ENCODE results near the gene RLN3.
"Not testable (repeated sequence)": the region's sequence is repeated elsewhere in the genome, so short reads cannot be mapped to it uniquely, and the experiment has no call there.

The RLN3 gene

DNA sequence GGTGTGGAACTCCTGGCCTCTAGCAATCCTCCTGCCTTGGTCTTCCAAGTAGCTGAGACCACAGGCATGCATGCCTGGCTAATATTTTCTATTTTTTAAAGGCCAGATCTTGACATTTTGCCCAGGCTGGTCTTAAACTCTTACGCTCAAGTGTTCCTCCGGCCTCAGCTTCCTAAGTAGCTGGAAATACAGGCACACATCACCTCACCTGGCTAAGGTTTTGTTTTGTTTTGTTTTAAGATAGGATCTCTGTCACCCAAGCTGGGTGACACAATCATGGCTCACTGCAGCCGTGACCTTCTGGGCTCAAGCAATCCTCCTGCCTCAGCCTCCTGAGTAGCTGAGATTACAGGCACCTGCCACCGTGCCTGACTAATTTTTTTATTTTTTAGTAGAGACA is 5.5 kb upstream of the RLN3 start:
- TF ChIP-seq, protein P1, sequence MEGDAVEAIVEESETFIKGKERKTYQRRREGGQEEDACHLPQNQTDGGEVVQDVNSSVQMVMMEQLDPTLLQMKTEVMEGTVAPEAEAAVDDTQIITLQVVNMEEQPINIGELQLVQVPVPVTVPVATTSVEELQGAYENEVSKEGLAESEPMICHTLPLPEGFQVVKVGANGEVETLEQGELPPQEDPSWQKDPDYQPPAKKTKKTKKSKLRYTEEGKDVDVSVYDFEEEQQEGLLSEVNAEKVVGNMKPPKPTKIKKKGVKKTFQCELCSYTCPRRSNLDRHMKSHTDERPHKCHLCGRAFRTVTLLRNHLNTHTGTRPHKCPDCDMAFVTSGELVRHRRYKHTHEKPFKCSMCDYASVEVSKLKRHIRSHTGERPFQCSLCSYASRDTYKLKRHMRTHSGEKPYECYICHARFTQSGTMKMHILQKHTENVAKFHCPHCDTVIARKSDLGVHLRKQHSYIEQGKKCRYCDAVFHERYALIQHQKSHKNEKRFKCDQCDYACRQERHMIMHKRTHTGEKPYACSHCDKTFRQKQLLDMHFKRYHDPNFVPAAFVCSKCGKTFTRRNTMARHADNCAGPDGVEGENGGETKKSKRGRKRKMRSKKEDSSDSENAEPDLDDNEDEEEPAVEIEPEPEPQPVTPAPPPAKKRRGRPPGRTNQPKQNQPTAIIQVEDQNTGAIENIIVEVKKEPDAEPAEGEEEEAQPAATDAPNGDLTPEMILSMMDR (IDR thresholded peaks at IDR 0.05; ENCODE audit: insufficient read depth, low read length): no peak
- TF ChIP-seq SPI1 (IDR thresholded peaks at IDR 0.05; ENCODE audit: borderline replicate concordance, low read depth) (no peak), POLR2AphosphoS5 (IDR thresholded peaks at IDR 0.05; ENCODE audit: low read depth) (no peak), REST (IDR thresholded peaks at IDR 0.05; ENCODE audit: insufficient replicate concordance, low read depth) (no peak), GABPA (IDR thresholded peaks at IDR 0.05; ENCODE audit: low read depth) (no peak)
- H3K4me3 ChIP-seq (replicated peaks; ENCODE audit: insufficient read depth, low read length): no peak overlapping the region
- H3K27me3 ChIP-seq (ENCODE audit: insufficient read depth, poor library complexity, severe bottlenecking): no peaks in the 10 kb centered on the region
- DNase-seq (ENCODE audit: low read depth in 1 of 2, low spot score in 1 of 2): no peak
- no peak overlapping the region for H3K27ac ChIP-seq (replicated peaks)

- H3K27me3 ChIP-seq (ENCODE audit: insufficient read depth, poor library complexity, severe bottlenecking): no peaks in the 10 kb centered on the region
- peak overlapping the region; percentile 56 for H3K27ac ChIP-seq (replicated peaks)
- peak; percentile 71 to 83 for DNase-seq (ENCODE audit: low read depth in 1 of 2, low spot score in 1 of 2)
- H3K4me3 ChIP-seq (replicated peaks; ENCODE audit: insufficient read depth, low read length): no peak overlapping the region
- TF ChIP-seq, protein P1 (IDR thresholded peaks at IDR 0.05; ENCODE audit: insufficient read depth, low read length): peak; percentile 75
- TF ChIP-seq GABPA (IDR thresholded peaks at IDR 0.05; ENCODE audit: low read depth) (no peak), POLR2AphosphoS5 (IDR thresholded peaks at IDR 0.05; ENCODE audit: low read depth) (no peak)
Observed at GRCh38 chr19:14023404-14024235, 4.3 kb upstream of the RLN3 start.

DNA sequence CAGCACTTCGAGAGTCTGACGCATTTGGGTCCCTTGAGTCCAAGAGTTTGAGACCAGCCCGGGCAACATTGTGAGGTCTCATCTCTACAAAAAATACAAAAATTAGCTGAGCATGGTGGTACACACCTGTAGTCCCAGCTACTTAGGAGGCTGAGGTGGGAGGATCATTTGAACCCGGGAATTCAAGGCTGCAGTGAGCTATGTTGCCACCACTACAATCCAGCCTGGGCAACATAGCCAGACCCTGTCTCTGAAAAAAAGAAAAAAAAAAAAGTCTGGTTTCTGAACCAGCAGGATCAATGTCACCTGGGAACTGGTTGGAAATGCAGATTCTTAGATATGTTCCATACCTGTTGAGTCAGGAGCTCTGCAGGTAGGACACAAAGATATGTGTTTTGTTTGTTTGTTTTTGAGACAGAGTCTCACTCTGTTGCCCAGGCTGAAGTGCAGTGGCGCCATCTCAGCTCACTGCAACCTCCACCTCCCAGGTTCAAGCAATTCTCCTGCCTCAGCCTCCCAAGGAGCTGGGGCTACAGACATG is 1.2 kb upstream of the RLN3 start:
- not testable (repeated sequence) for H3K4me3 ChIP-seq (replicated peaks; ENCODE audit: insufficient read depth, low read length); H3K27ac ChIP-seq (replicated peaks); DNase-seq (ENCODE audit: low read depth in 1 of 2, low spot score in 1 of 2)

DNA sequence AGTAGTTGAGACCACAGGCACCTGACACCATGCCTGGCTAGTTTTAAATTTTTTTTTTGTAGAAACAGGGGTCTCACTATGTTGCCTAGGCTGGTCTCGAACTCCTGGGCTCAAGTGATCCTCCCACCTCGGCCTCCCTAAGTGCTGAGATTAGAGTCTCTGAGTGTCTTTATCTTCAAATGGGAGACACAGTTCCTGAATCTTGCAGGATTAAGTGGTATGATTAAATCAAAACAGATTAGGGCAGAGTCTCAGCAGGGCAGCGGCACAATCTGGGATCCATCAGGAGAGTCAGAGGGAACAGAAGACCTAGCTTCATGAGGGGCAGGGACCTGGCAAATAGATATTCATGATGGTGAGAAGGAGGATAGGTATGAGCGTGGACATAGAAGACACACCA is 953 bp downstream of the RLN3 start:
- Histone ChIP-seq H3K27ac (replicated peaks) (no peak overlapping the region), H3K4me3 (replicated peaks; ENCODE audit: insufficient read depth, low read length) (no peak overlapping the region), H3K27me3 (ENCODE audit: insufficient read depth, poor library complexity, severe bottlenecking) (no peaks in the 10 kb centered on the region)
- TF ChIP-seq SPI1 (IDR thresholded peaks at IDR 0.05; ENCODE audit: borderline replicate concordance, low read depth): no peak
- DNase-seq (ENCODE audit: low read depth in 1 of 2, low spot score in 1 of 2): no peak

More for the DNA sequence above, 1.2 kb upstream of the RLN3 start:
- not testable (repeated sequence) for H3K27me3 ChIP-seq (ENCODE audit: insufficient read depth, poor library complexity, severe bottlenecking)

GRCh38 chr19:14030997-14031718 is 3.2 kb downstream of the RLN3 start:
- TF ChIP-seq POLR2AphosphoS5 (IDR thresholded peaks at IDR 0.05; ENCODE audit: low read depth): no peak
- TF ChIP-seq GABPA (IDR thresholded peaks at IDR 0.05; ENCODE audit: low read depth): no peak
- TF ChIP-seq SPI1 (IDR thresholded peaks at IDR 0.05; ENCODE audit: borderline replicate concordance, low read depth): no peak
- TF ChIP-seq, protein P1 (IDR thresholded peaks at IDR 0.05; ENCODE audit: insufficient read depth, low read length): no peak
- no peak for TF ChIP-seq REST (IDR thresholded peaks at IDR 0.05; ENCODE audit: insufficient replicate concordance, low read depth)
- no peaks in the 10 kb centered on the region for H3K27me3 ChIP-seq (ENCODE audit: insufficient read depth, poor library complexity, severe bottlenecking)
- peak overlapping the region; percentile 74 for H3K27ac ChIP-seq (replicated peaks)
- peak overlapping the region; percentile 65 for H3K4me3 ChIP-seq (replicated peaks; ENCODE audit: insufficient read depth, low read length)
- DNase-seq (ENCODE audit: low read depth in 1 of 2, low spot score in 1 of 2): no peak
